Left colon (tissue), 2 donors: ENCODE results near the gene OCA2. TPM values are rescaled to one million over a fixed set of nuclear protein-coding genes. Genes with fewer than 3 reads are reported as not detected.

ENCODE experiments used
- ATAC-seq: fragments of 200-7000 bp; cut with Tn5 transposase; one replicate; pipeline ENCODE4 v1.9.1; 2020; ENCODE audit warnings: mild to moderate bottlenecking, moderate library complexity
- DNase-seq, 2 donors: peaks; one replicate each; pipeline ENCODE4 v3.0.0-alpha.2; 2020
- intact Hi-C, 2 donors: fragments of 100-400 bp; cut with DNase I in 1 of 2; cut with micrococcal nuclease in 1 of 2; formaldehyde crosslinking; loops; one replicate each; pipeline versions ENCODE4 v1.11.2 to v1.14.0; 2022; cut with DNase I, micrococcal nuclease
- total RNA-seq, 2 donors: library from RNA; stranded (reverse); fragmentation: NEBNext Ultra II Directional; extraction: Animal tissue kit (Norgen Biotek cat#: 25700); gene quantifications; one replicate each; pipeline ENCODE4 v1.2.1, GENCODE V29; 2021
- donor health status: DM: no; HTN: no; CAD: no.
- donor health status: DM: yes; HTN: yes; CAD: no.

OCA2 gene
- total RNA-seq, 2 donors from 2014 or later, result 0.18 to 0.31 TPM

DNA sequence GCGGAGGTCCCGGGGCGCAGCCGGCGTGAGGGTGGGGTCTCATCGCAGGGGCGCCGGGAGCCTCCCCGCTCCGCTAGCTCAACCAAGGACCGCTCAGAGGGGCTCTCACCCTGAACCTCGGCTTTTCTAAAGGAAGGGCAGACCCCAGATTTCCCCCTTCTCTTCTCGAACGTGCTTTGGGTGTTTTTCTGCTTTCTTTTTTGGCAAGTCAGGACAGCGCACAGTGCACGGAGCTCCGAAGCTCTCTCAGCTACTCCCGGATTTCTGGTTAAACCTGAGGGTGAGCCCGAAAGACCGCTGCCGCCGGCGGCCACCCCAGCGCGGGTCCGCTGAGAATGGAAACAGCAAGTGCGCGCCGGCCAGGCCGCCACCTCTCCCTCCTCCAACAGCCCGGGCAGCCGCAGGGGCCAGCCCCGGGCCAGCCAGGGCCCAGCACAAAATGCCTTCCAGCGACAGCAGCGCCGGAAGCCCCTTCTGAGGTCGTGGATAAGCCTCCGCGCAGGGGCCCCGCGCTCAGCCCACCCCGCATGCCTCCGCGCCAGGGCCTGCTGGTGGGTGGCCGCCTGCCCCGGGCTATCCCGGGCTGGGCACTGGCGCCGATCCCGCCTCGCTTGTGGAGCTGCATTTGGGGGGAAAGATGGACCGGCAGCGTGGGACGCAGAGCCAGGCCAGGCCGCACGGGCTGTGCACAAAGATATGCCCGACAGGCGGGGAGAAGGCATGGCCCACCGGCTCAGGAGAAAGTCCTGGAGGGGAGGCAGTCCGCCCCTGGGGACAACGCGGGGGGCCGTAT, 8.2 kb upstream of the OCA2 start:
- intact Hi-C loops, result no loop called here
- ATAC-seq (peak; percentile 15), DNase-seq (peak in 1 of 2 donors; percentile 17)

DNA sequence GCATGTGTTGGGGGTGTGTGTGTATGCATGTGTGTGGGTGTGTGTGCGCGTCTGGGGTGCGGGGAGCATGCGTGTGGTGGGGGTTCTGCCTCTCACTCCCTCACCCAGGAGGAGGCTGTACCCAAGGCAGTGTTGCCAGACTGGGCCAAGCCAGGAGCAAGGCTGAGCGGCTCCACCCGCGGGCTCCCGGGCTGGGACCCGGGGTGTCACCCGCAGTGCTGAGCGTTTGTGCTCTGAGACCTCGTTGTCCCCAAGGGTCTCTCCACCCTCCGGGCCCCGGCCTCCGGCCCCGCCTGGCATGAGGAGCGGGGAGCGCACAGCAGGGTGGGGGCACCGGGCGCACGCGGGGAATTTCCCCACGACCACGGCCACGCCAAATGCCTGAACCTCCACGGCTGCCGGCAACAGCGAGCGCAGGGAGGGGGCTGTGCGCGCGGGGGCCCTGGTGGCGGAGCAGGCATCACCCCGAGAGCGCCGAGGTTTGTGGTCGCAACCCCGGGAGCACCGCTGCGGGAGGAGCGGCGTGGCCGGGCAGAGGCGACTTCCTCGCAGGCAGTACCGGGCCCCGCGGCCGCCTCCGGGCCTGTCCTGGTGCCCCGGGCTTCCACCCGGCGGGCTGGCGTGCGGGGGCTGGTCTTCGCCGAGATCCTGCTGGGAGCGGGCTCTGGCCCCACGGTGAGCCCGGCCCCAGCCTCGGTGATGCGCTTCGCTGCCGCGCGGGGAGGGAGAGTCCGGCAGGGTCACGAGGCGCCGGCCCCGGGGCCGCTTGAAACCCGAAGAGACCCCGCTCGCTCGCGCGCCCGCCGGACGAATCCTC, 7.4 kb upstream of the OCA2 start:
- intact Hi-C loops, result no loop called here
- DNase-seq (peak in 1 of 2 donors; percentile 16), ATAC-seq (peak; percentile 38)

DNA sequence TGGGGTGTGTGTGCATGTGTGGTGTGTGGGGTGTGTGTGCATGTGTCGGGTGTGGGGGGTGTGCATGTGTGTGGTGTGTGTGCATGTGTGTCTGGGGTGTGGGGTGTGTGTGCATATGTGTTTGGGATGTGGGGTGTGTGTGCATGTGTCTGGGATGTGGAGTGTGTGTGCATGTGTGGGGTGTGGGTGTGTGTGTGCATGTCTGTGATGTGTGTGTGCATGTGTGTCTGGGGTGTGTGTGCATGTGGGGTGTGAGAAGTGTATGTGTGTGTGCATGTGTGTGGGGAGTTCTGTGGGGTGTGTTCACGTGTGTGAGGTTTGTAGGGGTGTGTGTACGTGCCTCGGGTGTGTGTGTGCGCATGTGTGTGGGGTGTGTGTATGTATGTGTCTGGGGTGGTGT, 6.7 kb upstream of the OCA2 start:
- DNase-seq (peak in 1 of 2 donors; percentile 15), ATAC-seq (no peak)
- intact Hi-C loops, result no loop called here

DNA sequence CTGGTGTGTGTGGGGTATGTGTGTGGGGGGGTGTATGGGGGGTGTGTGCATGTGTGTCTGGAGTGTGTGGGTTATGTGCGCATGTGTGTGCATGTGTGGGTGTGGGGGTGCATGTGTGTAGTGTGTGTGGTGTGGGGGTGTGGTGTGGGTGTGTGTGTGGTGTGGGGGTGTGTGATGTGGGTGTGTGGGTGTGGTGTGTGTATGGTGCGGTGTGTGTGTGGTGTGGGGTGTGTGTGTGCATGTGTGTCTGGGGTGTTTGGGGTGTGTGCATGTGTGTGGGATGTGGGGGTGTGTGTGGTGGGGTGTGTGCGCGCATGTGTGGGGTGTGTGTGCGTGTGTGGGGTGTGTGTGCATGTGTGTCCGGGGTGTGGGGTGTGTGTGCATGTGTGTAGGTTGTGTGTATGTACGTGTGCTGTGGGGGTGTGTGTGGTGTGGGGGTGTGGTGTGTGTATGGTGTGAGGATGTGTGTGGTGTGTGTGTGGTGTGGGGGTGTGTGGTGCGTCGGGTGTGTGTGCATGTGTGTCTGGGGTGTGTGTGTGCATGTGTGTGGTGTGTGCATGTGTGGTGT, 6.2 kb upstream of the OCA2 start:
- DNase-seq, result peak in 1 of 2 donors; percentile 10
- ATAC-seq, result no peak
- intact Hi-C loops, result no loop called here

DNA sequence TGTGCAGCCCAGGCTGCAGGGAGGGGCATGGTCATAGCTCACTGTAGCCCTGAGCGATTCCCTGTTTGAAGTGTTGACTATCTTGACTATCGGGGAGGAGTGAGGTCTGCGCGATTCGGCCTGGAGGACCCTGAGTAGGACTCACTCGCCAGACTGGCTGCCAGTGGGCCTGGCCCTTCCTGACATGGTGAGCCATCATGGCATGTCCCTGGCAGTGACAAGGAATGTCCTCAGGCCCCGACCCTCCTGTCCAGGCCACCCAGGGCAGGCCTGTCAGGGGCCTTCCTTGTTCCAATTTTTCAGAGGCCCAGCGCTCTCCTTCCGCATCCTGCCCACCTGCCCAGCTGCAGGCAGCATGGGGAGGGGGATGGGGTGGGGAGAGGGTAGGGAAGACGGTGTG, 5.2 kb upstream of the OCA2 start:
- DNase-seq (peak in 1 of 2 donors; percentile 14), ATAC-seq (no peak)
- intact Hi-C loops, result no loop called here

DNA sequence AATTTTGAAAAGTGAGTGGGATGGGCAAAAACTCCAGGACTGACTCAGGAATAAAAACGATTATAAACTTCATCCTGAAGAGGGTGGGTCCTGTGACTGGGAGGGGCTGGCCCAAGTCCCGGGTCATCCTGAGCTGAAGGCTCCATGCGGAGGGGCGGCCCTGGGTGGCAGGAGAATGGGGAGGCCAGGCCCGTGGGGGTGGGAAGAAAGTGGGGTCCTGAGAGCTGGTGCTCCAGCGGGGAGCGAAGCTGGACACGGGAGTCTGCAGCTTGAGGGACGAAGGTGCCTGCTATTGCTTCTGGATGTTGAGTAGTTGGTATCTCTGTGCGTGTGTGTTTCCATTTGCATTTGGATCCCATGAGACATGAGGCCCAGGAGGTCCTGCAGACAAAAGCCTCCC, 4.7 kb upstream of the OCA2 start:
- DNase-seq (no peak), ATAC-seq (no peak)
- intact Hi-C loops, result no loop called here

DNA sequence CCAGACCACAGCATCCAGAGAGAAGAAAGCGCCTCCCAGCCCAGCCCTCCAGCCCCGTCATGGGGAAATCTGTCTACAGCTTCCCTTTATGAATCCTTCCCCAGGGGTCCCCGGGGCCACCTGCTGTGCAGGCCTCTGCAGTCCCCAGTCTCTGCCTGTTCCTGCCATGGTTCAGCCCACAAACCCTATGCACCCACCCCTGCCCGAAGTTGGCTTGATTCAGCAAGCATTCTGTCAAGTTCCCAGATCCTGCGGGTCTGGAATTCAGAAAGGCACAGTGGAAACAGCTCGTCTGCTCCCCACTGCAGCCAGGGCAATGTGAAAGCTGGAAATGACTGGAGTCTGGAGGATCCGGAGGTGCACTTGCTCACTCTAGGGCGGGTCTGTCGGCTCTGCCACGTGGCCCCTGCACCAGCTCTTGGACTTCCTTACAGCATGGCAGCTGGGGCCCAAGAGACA, 2.9 kb upstream of the OCA2 start:
- no peak for ATAC-seq
- no peak for DNase-seq
- intact Hi-C loops, result no loop called here

DNA sequence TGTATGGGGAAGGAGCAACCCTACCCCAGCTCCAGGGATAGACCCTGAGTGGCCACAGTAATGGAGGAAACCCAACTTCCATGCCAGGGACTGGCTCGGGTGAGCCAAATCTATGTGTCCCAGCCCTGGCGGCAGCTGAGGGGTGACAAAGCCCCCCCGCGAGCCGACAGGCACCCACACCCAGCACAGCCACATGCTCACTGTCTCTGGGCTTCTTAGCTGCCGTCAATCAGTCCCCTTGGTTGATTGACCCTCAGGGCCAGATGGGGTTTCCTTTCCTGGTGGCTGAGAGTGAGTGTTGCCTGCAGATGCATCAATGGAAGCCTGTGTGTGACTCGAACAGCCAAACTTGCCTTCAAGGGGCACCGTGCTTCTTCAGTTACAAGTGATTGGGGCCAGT, 2.1 kb upstream of the OCA2 start:
- intact Hi-C loops, result no loop called here
- ATAC-seq (no peak), DNase-seq (no peak)

DNA sequence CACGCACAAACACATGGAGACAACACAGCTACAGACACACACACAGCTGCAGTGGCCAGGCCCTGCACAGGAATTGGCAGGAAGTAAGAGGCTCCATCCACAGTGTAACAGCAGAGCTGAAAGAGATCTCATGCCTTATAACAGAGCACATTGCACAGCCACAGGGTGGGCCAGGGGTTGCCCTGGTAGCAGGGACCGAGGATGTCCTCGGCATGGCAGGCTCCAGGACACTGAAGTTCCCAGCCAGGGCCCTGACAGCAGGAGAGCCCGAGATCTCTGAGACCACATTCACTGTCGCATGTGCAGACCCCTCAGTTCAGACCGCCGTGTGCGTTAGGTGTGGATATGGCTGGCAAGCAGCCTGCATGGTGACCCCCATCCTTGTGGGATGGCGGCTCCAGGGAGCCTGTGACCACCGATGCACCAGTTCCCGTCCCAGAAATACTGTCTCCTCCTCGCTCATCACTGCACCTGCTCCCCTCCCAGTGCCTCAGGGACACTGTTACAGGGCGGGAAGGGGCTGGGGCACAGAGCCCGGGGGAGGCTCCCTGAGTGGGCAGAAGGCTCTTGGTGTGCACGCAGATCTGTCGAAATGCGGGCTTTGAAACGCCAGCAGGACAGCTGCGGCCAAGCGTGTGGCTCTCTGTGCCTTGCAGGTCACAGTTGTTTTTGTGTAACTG, 1.5 kb upstream of the OCA2 start:
- intact Hi-C loops, result no loop called here
- ATAC-seq, result no peak
- DNase-seq, result no peak

DNA sequence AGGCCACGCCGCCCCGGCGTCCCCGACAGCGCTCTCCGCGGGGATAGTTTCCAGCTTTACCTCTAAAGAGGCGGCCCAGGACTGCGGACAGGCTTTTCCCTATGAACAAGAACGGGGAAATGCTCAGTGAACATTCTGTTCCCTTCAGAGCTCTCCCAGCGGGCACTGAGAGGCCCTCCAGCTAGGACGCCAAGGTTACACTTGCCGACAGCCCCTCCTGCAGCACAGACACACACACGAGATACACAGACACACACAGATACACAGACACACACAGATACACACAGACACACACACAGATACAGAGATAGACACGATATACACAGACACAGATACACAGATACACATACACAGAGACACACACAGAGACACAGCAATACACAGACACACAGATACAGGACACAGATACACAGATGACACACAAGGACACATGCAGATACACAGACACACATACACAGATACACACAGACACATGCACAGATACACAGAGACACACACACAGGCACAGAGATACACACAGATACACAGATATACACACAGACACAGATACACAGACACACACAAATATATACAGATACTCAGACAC, 533 bp upstream of the OCA2 start:
- DNase-seq (no peak), ATAC-seq (no peak)
- intact Hi-C loops, result no loop called here

DNA sequence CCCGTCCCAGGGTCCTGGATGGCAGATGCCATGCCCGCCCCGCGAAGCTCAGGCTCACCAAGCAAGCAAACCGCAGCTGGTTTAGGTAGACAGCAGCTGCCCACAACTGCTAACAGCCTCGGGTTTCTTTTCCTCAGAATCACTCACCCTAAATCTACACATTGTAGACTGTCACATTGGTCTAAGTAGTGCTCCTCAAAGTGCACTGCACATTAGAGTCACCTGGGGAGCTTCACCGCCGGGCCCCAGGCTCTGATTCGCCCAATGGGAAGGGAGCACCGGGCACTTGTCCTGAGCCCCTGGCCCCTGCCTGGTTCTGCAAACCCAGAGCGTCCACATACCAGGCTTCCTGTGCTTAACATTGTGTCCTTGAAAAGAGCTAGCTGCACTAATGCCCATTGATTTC, 752 bp downstream of the OCA2 start:
- intact Hi-C loops, result no loop called here
- DNase-seq (no peak), ATAC-seq (no peak)

DNA sequence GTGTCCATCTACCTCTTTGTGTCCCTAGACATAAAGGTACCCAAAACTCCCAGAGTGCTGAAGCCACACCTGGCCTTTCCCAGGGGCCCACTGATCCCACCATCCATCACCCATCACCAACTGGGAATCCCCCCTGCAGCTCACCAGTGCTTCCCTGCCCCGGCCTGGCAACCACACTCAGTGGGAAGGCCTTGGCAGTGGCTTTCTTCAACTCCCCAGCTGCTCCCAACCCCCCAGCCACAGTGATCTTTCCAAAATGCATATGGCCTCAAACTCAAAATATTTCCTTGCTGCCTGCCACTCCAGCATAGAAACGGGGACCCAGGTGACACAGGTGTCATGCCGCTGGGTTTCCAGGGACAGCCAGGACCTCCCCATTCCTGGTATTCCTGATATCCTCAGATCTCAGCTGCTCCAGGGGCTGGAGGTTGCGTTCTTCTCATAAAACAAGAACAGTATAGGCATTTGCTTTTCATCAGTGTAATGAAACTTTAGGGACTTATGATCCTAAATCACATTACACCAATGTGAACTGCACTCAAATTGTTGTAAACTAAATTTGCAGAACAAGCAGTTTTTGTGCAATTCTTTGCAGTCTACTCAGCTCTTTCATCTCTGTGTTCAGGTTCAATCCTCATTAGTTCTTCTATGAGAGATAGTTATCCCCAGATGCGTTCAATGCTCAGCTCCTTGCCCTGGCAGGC, 1.3 kb downstream of the OCA2 start:
- no peak for ATAC-seq
- no peak for DNase-seq
- intact Hi-C loops, result no loop called here

DNA sequence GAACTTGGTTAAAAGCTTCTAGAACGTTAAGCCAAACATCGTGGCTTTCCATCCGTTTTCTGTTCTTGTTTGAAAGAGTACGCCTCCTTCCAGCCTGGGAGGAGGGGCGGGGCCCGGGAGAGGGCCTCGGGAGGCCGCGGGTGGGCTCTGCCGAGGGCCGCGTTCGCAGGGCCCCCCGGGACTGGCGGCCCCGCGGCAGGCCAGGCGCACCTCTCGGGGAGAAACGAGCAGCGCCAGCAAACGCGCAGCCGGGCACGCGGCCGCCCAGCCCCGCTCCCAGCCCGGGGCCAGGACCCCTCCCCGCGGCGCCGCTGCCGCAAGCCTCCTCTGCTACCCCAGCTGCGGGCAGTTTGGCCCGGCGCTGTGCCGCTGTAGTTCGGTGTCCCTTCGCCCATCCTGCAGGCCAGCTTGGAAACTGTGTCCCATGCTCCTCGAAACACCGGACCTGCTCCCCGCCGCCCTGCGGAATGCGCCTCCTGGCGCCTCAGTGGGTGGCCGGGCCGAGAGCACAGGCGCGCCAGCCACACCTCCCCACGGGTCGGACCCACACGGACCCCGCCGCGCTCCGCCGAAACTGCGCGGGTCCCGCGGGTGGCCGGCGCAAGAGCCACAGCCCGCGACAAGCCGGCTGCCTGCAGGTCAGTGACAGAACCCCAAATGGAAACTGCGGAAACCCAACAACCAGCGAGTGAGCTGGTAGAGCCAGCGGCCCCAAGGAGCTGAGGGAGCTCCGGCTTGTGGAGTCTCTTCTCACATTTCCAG, 2.3 kb downstream of the OCA2 start:
- intact Hi-C loops, result no loop called here
- ATAC-seq (no peak), DNase-seq (peak in 1 of 2 donors; percentile 35)

DNA sequence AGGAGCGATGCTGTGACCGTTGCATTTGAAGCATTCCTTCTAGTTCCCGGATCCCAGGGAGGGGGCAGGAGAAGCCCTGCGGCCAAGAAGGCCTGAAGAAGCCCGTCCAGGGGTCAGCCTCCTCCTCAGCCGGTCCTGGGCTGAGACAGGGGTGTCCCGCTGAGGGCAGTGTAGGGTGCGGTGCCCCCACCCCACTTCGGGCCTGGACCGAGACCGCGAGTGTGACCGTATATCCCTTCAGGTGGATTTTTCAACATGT, 2.8 kb downstream of the OCA2 start:
- DNase-seq (no peak), ATAC-seq (no peak)
- intact Hi-C loops, result no loop called here

DNA sequence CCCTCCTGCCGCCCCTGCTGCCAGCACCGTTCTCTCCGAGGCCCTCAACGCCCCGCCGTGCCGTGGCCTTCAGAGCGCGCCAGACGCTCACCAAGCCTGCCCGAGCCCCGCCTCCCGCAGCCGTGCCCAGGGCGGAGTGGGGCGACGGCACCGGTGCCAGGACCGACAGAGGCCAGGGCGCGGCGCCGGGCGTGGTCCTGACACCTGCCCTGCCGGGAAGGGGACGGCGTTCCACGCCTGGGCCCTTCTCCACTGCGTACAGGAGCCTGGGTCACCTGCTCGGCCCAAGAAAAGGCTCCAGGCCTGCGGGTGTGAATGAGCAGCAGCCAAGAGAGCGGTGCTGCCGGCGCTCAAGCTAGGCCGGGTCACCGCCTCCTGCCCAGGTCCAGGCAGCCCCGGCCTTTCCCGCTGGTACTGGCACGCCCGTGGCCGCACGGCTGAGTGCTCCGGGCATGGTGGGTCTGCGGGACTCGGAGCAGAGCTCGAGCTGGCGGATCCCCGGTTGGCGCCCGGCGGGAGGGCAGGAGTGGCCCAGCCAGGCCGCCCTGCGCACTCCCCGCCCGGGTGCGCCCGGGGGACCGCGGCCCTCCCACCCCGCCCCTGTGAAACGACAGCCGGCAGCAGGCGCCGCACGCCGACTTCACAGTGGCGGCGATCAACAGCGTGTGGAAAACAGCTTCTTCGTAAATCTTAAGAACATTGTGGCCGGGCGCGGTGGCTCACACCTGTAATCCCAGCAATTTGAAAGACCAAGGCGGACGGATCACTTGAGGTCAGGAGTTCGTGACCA, 4.2 kb downstream of the OCA2 start:
- ATAC-seq (peak; percentile 83), DNase-seq (peak; percentile 88 to 91)
- intact Hi-C loops, result no loop called here

DNA sequence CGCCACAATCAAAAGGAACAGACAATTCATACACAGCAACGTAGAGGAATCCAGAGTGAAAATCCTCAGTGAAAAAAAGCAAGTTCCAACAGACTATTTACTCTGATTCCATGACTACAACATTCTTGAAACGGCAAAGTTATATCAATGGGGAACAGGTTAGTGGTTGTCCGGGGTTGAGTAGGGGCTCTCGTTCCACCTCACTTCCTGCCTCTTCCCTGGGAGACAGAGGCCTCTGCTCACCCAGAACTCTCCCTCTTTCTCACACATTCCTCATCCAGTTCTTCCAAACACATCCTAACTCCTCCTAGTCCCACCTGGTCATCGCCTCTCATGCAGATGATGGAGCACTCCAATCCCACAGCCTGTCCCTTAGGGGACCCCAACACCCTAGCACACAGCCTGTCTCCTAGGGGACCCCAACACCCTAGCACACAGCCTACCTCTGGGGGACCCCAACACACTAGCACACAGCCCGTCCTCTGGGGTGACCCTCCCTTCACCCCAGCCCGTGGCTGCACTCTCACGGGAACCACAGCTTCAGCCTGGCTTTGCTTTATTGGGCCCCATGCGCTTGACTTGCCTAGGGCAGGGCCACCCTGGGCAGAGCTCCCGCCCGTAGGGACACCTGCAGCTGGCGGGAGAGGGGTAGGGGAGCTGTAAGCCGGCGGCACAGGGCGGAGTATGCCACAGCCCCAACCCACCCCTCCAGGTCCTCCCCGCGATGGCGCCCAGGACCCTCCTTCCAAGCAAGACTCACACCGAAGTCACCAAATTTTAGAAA, 5.2 kb downstream of the OCA2 start:
- intact Hi-C loops, result no loop called here
- ATAC-seq, result peak; percentile 34
- DNase-seq, result peak; percentile 40 to 46
